ENCODE measurements around the gene NUBPL.

- TF ChIP-seq CTCF (IDR thresholded peaks at IDR 0.05) (no peak), POLR2A (IDR thresholded peaks at IDR 0.05) (no peak), POLR2AphosphoS5 (IDR thresholded peaks at IDR 0.05) (no peak), EP300 (IDR thresholded peaks at IDR 0.05) (no peak)
Observed at GRCh38 chr14:31672709-31673108, 111.5 kb downstream of the NUBPL start.

All from sigmoid colon (tissue), 4 donors.